ENCODE measurements around the gene HOXB1.

The HOXB1 gene

GRCh38 chr17:48520631-48521079 lies 10.2 kb downstream of the HOXB1 start:
- Histone ChIP-seq H3K27ac (ENCODE audit: low read length) (no peak overlapping the region), H3K79me2 (ENCODE audit: insufficient read depth, low read length) (no peaks in the 10 kb centered on the region), H3K9ac (ENCODE audit: low read depth, low read length) (no peak overlapping the region), H3K27me3 (ENCODE audit: insufficient read depth, low read length, poor library complexity) (peaks cover 26% of the 10 kb centered on the region), H3K36me3 (ENCODE audit: insufficient read depth, low read length) (no peaks in the 10 kb centered on the region), H3K9me3 (ENCODE audit: insufficient read depth, low read length, severe bottlenecking) (no peaks in the 10 kb centered on the region), H3K4me1 (ENCODE audit: insufficient read depth, low read length) (no peaks in the 10 kb centered on the region), H3K4me2 (ENCODE audit: insufficient read depth, low read length) (no peak overlapping the region), H2AFZ (ENCODE audit: low read depth, low read length) (no peak overlapping the region), H4K20me1 (ENCODE audit: insufficient read depth, low read length) (no peaks in the 10 kb centered on the region), H3K4me3 (ENCODE audit: low read depth in 1 of 2, low read length in 2 of 2) (no peak overlapping the region)
- ATAC-seq (ENCODE audit: insufficient read depth, low read depth) (no peak), DNase-seq (no peak)
- TF ChIP-seq, protein P1, sequence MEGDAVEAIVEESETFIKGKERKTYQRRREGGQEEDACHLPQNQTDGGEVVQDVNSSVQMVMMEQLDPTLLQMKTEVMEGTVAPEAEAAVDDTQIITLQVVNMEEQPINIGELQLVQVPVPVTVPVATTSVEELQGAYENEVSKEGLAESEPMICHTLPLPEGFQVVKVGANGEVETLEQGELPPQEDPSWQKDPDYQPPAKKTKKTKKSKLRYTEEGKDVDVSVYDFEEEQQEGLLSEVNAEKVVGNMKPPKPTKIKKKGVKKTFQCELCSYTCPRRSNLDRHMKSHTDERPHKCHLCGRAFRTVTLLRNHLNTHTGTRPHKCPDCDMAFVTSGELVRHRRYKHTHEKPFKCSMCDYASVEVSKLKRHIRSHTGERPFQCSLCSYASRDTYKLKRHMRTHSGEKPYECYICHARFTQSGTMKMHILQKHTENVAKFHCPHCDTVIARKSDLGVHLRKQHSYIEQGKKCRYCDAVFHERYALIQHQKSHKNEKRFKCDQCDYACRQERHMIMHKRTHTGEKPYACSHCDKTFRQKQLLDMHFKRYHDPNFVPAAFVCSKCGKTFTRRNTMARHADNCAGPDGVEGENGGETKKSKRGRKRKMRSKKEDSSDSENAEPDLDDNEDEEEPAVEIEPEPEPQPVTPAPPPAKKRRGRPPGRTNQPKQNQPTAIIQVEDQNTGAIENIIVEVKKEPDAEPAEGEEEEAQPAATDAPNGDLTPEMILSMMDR (IDR thresholded peaks at IDR 0.05; ENCODE audit: borderline replicate concordance, extremely low read depth, low read length, poor library complexity, severe bottlenecking), result no peak
- TF ChIP-seq EZH2 (IDR thresholded peaks at IDR 0.05; ENCODE audit: borderline replicate concordance, low read depth, low read length, severe bottlenecking), result no peak

- H3K36me3 ChIP-seq (ENCODE audit: insufficient read depth, low read length), result no peaks in the 10 kb centered on the region
- no peak overlapping the region for H3K4me2 ChIP-seq (ENCODE audit: insufficient read depth, low read length)
- no peak overlapping the region for H2AFZ ChIP-seq (ENCODE audit: low read depth, low read length)
- H3K79me2 ChIP-seq (ENCODE audit: insufficient read depth, low read length), result no peaks in the 10 kb centered on the region
- H3K9me3 ChIP-seq (ENCODE audit: insufficient read depth, low read length, severe bottlenecking), result no peaks in the 10 kb centered on the region
- H3K27me3 ChIP-seq (ENCODE audit: insufficient read depth, low read length, poor library complexity), result peaks cover 30% of the 10 kb centered on the region
- H3K4me3 ChIP-seq (ENCODE audit: low read depth in 1 of 2, low read length in 2 of 2), result no peak overlapping the region
- DNase-seq, result no peak
- no peak for ATAC-seq (ENCODE audit: insufficient read depth, low read depth)
- H3K4me1 ChIP-seq (ENCODE audit: insufficient read depth, low read length), result no peaks in the 10 kb centered on the region
- TF ChIP-seq EZH2 (IDR thresholded peaks at IDR 0.05; ENCODE audit: borderline replicate concordance, low read depth, low read length, severe bottlenecking), result no peak
- TF ChIP-seq, protein P1 (IDR thresholded peaks at IDR 0.05; ENCODE audit: borderline replicate concordance, extremely low read depth, low read length, poor library complexity, severe bottlenecking), result no peak
- H3K9ac ChIP-seq (ENCODE audit: low read depth, low read length), result no peak overlapping the region
- H4K20me1 ChIP-seq (ENCODE audit: insufficient read depth, low read length), result no peaks in the 10 kb centered on the region
- H3K27ac ChIP-seq (ENCODE audit: low read length), result no peak overlapping the region
Observed at GRCh38 chr17:48519427-48519826, 11.4 kb downstream of the HOXB1 start.

- no peaks in the 10 kb centered on the region for H3K9me3 ChIP-seq (ENCODE audit: insufficient read depth, low read length, severe bottlenecking)
- H3K9ac ChIP-seq (ENCODE audit: low read depth, low read length), result no peak overlapping the region
- no peaks in the 10 kb centered on the region for H3K79me2 ChIP-seq (ENCODE audit: insufficient read depth, low read length)
- no peaks in the 10 kb centered on the region for H4K20me1 ChIP-seq (ENCODE audit: insufficient read depth, low read length)
- no peak overlapping the region for H3K27ac ChIP-seq (ENCODE audit: low read length)
- no peaks in the 10 kb centered on the region for H3K4me1 ChIP-seq (ENCODE audit: insufficient read depth, low read length)
- ATAC-seq (ENCODE audit: insufficient read depth, low read depth), result no peak
- H3K36me3 ChIP-seq (ENCODE audit: insufficient read depth, low read length), result no peaks in the 10 kb centered on the region
- H3K27me3 ChIP-seq (ENCODE audit: insufficient read depth, low read length, poor library complexity), result peaks cover 34% of the 10 kb centered on the region
- H2AFZ ChIP-seq (ENCODE audit: low read depth, low read length), result no peak overlapping the region
- H3K4me2 ChIP-seq (ENCODE audit: insufficient read depth, low read length), result no peak overlapping the region
- DNase-seq, result no peak
- TF ChIP-seq EZH2 (IDR thresholded peaks at IDR 0.05; ENCODE audit: borderline replicate concordance, low read depth, low read length, severe bottlenecking), result no peak
- TF ChIP-seq, protein P1 (IDR thresholded peaks at IDR 0.05; ENCODE audit: borderline replicate concordance, extremely low read depth, low read length, poor library complexity, severe bottlenecking), result no peak
- no peak overlapping the region for H3K4me3 ChIP-seq (ENCODE audit: low read depth in 1 of 2, low read length in 2 of 2)
Observed at GRCh38 chr17:48517478-48517877, 13.3 kb downstream of the HOXB1 start.

All from DND-41 (cell line).